GM12891 (cell line): ENCODE measurements around the gene CDK8.

Source experiments
- POLR2A ChIP-seq: IDR thresholded peaks from 2 replicates; pipeline ENCODE4 v1.6.1; 2011; ENCODE audit warnings: low read depth, low read length, control low read depth
- POLR2AphosphoS5 ChIP-seq: IDR thresholded peaks from 2 replicates; pipeline ENCODE4 v1.6.1; 2011; ENCODE audit warnings: low read depth, low read length, control low read depth
- SPI1 ChIP-seq: IDR thresholded peaks from 2 replicates; pipeline ENCODE4 v1.6.1; 2011; ENCODE audit warnings: low read depth, low read length, control low read depth
- TAF1 ChIP-seq: IDR thresholded peaks from 2 replicates; pipeline ENCODE4 v1.6.1; 2011; ENCODE audit warnings: low read depth, low read length, control low read depth

DNA sequence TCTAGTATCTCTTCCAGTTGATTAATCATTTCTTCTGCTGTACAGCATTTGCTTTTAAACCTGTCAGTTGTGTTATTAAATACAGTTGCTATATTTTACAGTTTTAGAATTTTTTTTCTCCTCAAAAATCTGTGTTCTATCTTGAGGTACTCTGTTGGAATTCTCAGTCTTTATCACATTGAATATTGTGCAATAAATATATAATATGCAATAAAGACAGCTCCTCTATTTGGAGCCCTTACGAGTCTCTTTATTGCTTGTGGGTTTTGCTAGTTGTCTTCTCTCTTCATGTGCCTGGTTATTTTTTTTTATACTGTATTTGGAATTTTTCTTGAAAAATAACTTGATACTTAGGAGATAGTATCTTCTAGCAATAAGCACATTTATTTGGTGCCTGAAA is 51.7 kb downstream of the CDK8 start:
- TF ChIP-seq POLR2A: no peak
- no peak for TF ChIP-seq POLR2AphosphoS5
- TF ChIP-seq SPI1: no peak
- TF ChIP-seq TAF1: no peak
